HG02623 (cell line): ENCODE data around the gene PLAC1.

ENCODE experiments used
- ATAC-seq: cut with Tn5 transposase; IDR thresholded peaks from one replicate; pipeline ENCODE4 v1.9.1; 2021; ENCODE audit warnings: moderate library complexity; ENCODE audit not compliant: unreplicated experiment

PLAC1 gene

GRCh38 chrX:134544513-134545151 lies 113.6 kb downstream of the PLAC1 start:
- ATAC-seq = no peak

- ATAC-seq = no peak
Observed at GRCh38 chrX:134544135-134544512, 114.1 kb downstream of the PLAC1 start.

DNA sequence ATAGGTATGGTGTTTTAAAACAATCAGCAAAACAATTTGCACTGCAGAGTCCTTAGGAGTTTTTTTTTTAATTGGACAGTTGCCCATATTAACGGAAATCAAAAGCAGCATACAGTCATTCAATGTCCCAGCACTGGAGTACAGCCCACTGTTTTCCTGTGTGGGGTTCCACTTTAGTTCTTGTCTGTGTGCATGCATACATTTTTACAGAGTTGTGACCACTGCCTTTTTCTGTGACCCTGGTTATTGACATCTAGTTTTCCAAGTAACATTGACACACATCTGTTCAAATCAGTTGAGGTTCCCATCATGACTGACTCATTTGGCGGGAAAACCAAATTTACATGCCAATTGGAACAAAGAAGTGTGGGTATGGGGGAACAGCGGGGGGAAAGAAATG lies 115.0 kb downstream of the PLAC1 start:
- no peak for ATAC-seq

- ATAC-seq = no peak
Observed at GRCh38 chrX:134542485-134542884, 115.8 kb downstream of the PLAC1 start.

GRCh38 chrX:134541906-134542305 lies 116.4 kb downstream of the PLAC1 start:
- ATAC-seq = no peak

- ATAC-seq = no peak
Observed at GRCh38 chrX:134538316-134538715, 120.0 kb downstream of the PLAC1 start.

- ATAC-seq = no peak
Observed at GRCh38 chrX:134537179-134537955, 120.9 kb downstream of the PLAC1 start.

- ATAC-seq = no peak
Observed at GRCh38 chrX:134533952-134534351, 124.3 kb downstream of the PLAC1 start.

GRCh38 chrX:134533352-134533751 lies 124.9 kb downstream of the PLAC1 start:
- ATAC-seq = no peak

- no peak for ATAC-seq
Observed at GRCh38 chrX:134530845-134531244, 127.4 kb downstream of the PLAC1 start.

GRCh38 chrX:134529481-134529880 lies 128.8 kb downstream of the PLAC1 start:
- no peak for ATAC-seq

GRCh38 chrX:134528960-134529359 lies 129.3 kb downstream of the PLAC1 start:
- ATAC-seq = no peak

DNA sequence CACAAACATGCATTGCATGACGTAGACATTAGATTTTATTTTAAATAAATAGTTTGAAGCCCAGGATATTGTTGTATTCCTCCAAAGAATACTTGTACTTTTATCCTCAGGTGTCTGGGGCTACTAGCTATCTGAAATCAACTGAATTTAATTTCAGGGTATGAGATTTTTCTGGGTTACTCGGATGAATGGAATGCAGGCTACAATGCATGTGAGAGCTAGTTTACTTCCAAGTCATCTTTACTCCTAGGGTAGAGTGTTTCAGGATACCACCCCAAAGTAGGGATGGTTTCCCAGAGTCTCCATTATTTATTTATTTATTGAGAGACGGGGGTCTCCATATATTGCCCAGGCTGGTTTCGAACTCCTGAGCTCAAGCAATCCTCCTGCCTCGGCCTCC lies 131.9 kb downstream of the PLAC1 start:
- ATAC-seq = no peak

DNA sequence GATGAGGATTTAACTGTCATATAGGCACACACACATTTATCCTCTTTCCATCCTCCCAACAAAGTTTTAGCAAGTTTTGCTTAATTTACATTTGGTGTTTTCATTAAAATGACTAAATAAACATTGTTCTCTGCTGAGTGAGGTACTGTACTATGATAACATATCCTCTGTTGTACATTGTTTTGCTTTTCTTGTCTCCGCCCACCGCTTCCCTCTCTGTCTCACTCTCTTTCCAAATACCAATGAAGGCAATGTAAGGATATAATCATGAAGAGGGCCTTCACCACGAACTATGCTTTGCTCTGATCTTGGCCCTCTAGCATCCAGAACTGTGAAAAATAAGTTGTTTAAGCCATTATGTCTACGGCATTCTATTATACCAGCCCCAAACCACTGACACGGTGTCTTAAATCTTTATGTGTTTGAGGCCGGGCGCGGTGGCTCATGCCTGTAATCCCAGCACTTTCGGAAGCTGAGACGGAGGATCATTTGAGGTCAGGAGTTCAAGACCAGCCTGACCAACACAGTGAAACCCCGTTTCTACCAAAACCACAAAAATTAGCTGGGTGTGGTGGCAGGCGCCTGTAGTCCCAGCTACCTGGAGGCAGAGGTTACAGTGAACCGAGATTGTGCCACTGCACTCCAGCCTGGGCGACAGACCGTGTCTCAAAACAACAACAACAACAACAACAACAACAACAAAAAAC lies 133.0 kb downstream of the PLAC1 start:
- ATAC-seq = no peak

- ATAC-seq = no peak
Observed at GRCh38 chrX:134524181-134524580, 134.1 kb downstream of the PLAC1 start.

- ATAC-seq = no peak
Observed at GRCh38 chrX:134520860-134521390, 137.3 kb downstream of the PLAC1 start.
